Peyer's patch (tissue), 4 donors: Measurements from ENCODE around the gene FBN1. TPM values are rescaled to one million over a fixed set of nuclear protein-coding genes. Genes with fewer than 3 reads are reported as not detected.

Experiments
- DNase-seq, 3 donors: peaks; one replicate each; pipeline ENCODE4 v3.0.0-alpha.2; 2017 to 2019
- H3K27ac ChIP-seq, 4 donors: fragments of 200-600 bp; sonication (generic); one replicate each; pipeline ENCODE4 v1.5.1; 2016 to 2019
- H3K27me3 ChIP-seq, 2 donors: fragments of 200-600 bp; sonication (generic); one replicate each; pipeline ENCODE4 v1.5.1; 2019
- H3K36me3 ChIP-seq, 3 donors: fragments of 200-600 bp; sonication (generic); one replicate each; pipeline ENCODE4 v1.5.1; 2016 to 2019
- H3K4me1 ChIP-seq, 4 donors: fragments of 200-600 bp; sonication (generic); one replicate each; pipeline ENCODE4 v1.5.1; 2016 to 2019
- H3K4me3 ChIP-seq, 4 donors: fragments of 200-600 bp; sonication (generic); 1 replicate in 3 of 4; 2 replicates in 1 of 4; pipeline ENCODE4 v1.5.1; 2016 to 2019; ENCODE audit warnings: mild to moderate bottlenecking in 1 of 4
- H3K9me3 ChIP-seq, 4 donors: fragments of 200-600 bp; sonication (generic); one replicate each; pipeline ENCODE4 v1.5.1; 2016 to 2019; ENCODE audit warnings: mild to moderate bottlenecking in 1 of 4
- POLR2A ChIP-seq, 2 donors: fragments of 450-650 bp; IDR thresholded peaks; one replicate each; pipeline ENCODE4 v1.5.1; 2017; ENCODE audit warnings: antibody characterized with exemption in 2 of 2, mild to moderate bottlenecking in 2 of 2, moderate library complexity in 2 of 2
- total RNA-seq, 4 donors: library from RNA; depleted of rRNA; stranded (reverse); fragments of >200 nt; gene quantifications; one replicate each; pipeline ENCODE4 v1.1.0, GENCODE V29; 2016
- TF ChIP-seq, protein P1 (sequence below), 6 experiments: fragments of 450-650 bp in 4 of 6; fragments of 200-600 bp in 2 of 6; sonication (generic) in 1 of 6; IDR thresholded peaks; one replicate each; pipeline ENCODE4 v1.5.1; 2017 to 2019; ENCODE audit warnings: antibody characterized with exemption in 6 of 6, mild to moderate bottlenecking in 3 of 6, moderate library complexity in 1 of 6

FBN1 gene
- total RNA-seq, 4 donors from 2014 or later: 21.4 to 257 (median 60.9) TPM

- Histone ChIP-seq H3K36me3 (no peaks in the 10 kb centered on the region), H3K4me3 (no peak overlapping the region), H3K9me3 (no peaks in the 10 kb centered on the region), H3K27ac (no peak overlapping the region), H3K27me3 (no peaks in the 10 kb centered on the region), H3K4me1 (no peaks in the 10 kb centered on the region)
- TF ChIP-seq POLR2A (IDR thresholded peaks at IDR 0.05): no peak
- TF ChIP-seq, protein P1, sequence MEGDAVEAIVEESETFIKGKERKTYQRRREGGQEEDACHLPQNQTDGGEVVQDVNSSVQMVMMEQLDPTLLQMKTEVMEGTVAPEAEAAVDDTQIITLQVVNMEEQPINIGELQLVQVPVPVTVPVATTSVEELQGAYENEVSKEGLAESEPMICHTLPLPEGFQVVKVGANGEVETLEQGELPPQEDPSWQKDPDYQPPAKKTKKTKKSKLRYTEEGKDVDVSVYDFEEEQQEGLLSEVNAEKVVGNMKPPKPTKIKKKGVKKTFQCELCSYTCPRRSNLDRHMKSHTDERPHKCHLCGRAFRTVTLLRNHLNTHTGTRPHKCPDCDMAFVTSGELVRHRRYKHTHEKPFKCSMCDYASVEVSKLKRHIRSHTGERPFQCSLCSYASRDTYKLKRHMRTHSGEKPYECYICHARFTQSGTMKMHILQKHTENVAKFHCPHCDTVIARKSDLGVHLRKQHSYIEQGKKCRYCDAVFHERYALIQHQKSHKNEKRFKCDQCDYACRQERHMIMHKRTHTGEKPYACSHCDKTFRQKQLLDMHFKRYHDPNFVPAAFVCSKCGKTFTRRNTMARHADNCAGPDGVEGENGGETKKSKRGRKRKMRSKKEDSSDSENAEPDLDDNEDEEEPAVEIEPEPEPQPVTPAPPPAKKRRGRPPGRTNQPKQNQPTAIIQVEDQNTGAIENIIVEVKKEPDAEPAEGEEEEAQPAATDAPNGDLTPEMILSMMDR (IDR thresholded peaks at IDR 0.05): no peak
- no peak for DNase-seq
These were observed 165.8 kb downstream of the FBN1 start for GRCh38 chr15:48479751-48480150.

DNA sequence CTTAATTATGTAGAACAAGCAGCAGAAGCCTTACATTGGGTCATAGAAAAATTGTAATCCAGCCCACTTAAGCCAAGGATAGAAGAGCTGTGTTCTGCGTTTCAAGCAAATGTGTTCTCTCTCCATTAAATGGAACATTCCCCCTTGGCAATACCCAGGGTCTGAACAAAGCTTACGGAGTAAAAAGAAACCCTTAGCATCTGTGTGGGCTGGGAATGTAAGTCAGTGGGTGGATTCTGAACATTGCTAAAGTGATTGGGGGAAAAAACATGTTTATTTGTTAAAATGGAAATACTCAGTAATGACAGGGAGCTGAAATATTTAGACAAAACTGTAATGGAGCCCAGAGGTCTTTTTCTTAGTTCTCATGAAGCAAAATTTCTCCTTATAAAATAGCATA lies 166.9 kb downstream of the FBN1 start:
- Histone ChIP-seq H3K9me3 (no peaks in the 10 kb centered on the region), H3K27me3 (no peaks in the 10 kb centered on the region), H3K27ac (no peak overlapping the region), H3K4me3 (no peak overlapping the region), H3K4me1 (no peaks in the 10 kb centered on the region), H3K36me3 (no peaks in the 10 kb centered on the region)
- no peak for TF ChIP-seq POLR2A (IDR thresholded peaks at IDR 0.05)
- TF ChIP-seq, protein P1 (IDR thresholded peaks at IDR 0.05): no peak
- DNase-seq: no peak

DNA sequence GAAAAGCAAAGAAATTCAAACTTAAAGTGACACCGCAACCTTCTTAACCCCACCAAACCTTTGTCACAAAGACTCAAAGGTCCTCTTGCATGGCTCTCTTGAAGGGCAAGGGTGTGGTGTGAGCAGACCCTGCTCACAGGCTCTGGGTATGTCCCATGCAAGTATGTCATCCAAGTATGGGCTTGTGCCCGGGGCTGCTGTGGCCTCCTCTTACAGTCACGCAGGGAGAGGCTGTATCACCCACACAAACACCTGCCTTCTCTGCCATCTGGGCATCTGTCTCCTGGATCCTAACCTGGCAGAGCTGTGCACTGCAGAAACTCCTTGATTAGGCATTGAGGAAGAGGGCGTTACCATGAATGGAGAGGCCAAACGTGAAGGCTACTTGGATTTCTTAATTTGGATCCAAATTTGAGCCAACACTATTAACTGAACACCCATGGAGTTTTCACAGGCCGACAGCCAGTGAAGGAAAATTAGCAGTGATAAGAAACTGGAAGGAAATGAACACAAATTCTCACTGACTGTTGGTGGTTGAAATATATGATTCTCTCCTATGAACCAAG lies 167.6 kb downstream of the FBN1 start:
- no peak for TF ChIP-seq POLR2A (IDR thresholded peaks at IDR 0.05)
- TF ChIP-seq, protein P1 (IDR thresholded peaks at IDR 0.05): no peak
- no peaks in the 10 kb centered on the region for H3K9me3 ChIP-seq
- H3K4me3 ChIP-seq: no peak overlapping the region
- H3K4me1 ChIP-seq: no peaks in the 10 kb centered on the region
- H3K27me3 ChIP-seq: no peaks in the 10 kb centered on the region
- no peak for DNase-seq
- H3K27ac ChIP-seq: no peak overlapping the region
- H3K36me3 ChIP-seq: no peaks in the 10 kb centered on the region

DNA sequence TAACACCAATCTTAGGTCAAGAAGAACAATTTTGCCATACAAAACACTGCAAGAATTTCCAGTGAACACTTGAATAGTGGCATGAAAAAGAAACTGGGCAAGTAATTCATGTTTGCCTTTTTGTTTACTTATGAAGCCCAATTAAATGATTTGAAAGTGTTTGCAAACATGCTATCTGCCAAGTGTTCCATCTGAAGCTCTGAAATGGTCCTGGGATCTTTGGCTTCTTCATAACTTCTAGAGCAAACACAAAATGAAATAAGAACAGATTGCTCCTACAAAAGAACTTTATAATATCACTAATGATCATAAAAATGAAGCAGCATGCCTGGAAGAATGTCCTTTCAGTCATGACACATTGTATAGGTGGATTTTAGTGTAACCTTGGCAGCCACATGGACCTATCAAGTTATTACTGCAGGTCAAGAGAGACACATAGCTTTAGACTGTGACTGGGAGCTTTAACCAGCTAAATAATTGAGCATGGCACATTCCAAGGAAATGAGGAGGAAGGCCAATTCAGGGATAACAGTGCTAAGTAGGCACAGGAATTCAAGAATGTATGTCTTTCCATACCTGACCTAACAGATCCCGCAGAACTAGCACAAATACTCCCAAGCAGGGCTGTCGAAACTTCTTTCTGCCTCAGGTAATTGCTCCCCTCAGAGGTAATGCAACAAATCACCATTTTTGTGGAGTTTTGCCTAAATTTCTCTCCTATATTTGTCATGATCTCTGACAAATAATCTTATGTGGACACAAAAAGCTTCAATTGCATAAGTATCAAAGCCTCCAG lies 169.7 kb downstream of the FBN1 start:
- H3K9me3 ChIP-seq: no peaks in the 10 kb centered on the region
- no peaks in the 10 kb centered on the region for H3K27me3 ChIP-seq
- no peak overlapping the region for H3K4me3 ChIP-seq
- TF ChIP-seq, protein P1 (IDR thresholded peaks at IDR 0.05): no peak
- TF ChIP-seq POLR2A (IDR thresholded peaks at IDR 0.05): no peak
- no peak overlapping the region for H3K27ac ChIP-seq
- no peak for DNase-seq
- H3K4me1 ChIP-seq: no peaks in the 10 kb centered on the region
- H3K36me3 ChIP-seq: no peaks in the 10 kb centered on the region

GRCh38 chr15:48473667-48474066 lies 171.8 kb downstream of the FBN1 start:
- TF ChIP-seq, protein P1 (IDR thresholded peaks at IDR 0.05): no peak
- no peak for TF ChIP-seq POLR2A (IDR thresholded peaks at IDR 0.05)
- H3K4me1 ChIP-seq: no peaks in the 10 kb centered on the region
- no peaks in the 10 kb centered on the region for H3K9me3 ChIP-seq
- H3K27ac ChIP-seq: no peak overlapping the region
- no peaks in the 10 kb centered on the region for H3K36me3 ChIP-seq
- H3K4me3 ChIP-seq: no peak overlapping the region
- DNase-seq: no peak
- no peaks in the 10 kb centered on the region for H3K27me3 ChIP-seq
